ENCODE results near the gene SPECC1.

- TF ChIP-seq LEF1 (IDR thresholded peaks at IDR 0.05; ENCODE audit: borderline replicate concordance) (no peak), FOXA1 (IDR thresholded peaks at IDR 0.05) (no peak), ARNT (IDR thresholded peaks at IDR 0.05) (no peak), NFRKB (IDR thresholded peaks at IDR 0.05) (no peak), SUZ12 (IDR thresholded peaks at IDR 0.05) (no peak), BHLHE40 (IDR thresholded peaks at IDR 0.05; ENCODE audit: borderline replicate concordance) (no peak), FOXM1 (IDR thresholded peaks at IDR 0.05; ENCODE audit: borderline replicate concordance) (no peak), FOXK2 (IDR thresholded peaks at IDR 0.05) (no peak), SP1 (IDR thresholded peaks at IDR 0.05) (no peak), ELF4 (IDR thresholded peaks at IDR 0.05) (no peak), PKNOX1 (IDR thresholded peaks at IDR 0.05) (no peak), TARDBP (IDR thresholded peaks at IDR 0.05) (no peak), HDGF (IDR thresholded peaks at IDR 0.05; ENCODE audit: borderline replicate concordance) (no peak)
These were observed 247.8 kb downstream of the SPECC1 start for GRCh38 chr17:20257008-20257407.

All from HEK293T (cell line).